HUES48 (cell line): Measurements from ENCODE around the gene SLC25A46.
"Not testable (repeated sequence)": the region's sequence is repeated elsewhere in the genome, so short reads cannot be mapped to it uniquely, and the experiment has no call there.

Experiments used
- H3K27ac ChIP-seq: one replicate; pipeline ENCODE4 v1.7.0; 2013; ENCODE audit warnings: low read depth, low read length, inconsistent platforms
- H3K27me3 ChIP-seq: 2 replicates; pipeline ENCODE4 v1.6.1; 2013; ENCODE audit warnings: mild to moderate bottlenecking, low read length; ENCODE audit not compliant: control insufficient read depth, insufficient read depth
- H3K36me3 ChIP-seq: 2 replicates; pipeline ENCODE4 v1.6.1; 2013; ENCODE audit warnings: low read length; ENCODE audit not compliant: control insufficient read depth, insufficient read depth
- H3K4me1 ChIP-seq: 2 replicates; pipeline ENCODE4 v1.6.1; 2013; ENCODE audit warnings: mild to moderate bottlenecking, low read length; ENCODE audit not compliant: control insufficient read depth, insufficient read depth
- H3K4me3 ChIP-seq: 2 replicates; pipeline ENCODE4 v1.5.1; 2013; ENCODE audit warnings: mild to moderate bottlenecking, low read depth, low read length
- H3K9ac ChIP-seq: 2 replicates; pipeline ENCODE4 v1.6.1; 2013; ENCODE audit warnings: mild to moderate bottlenecking, low read depth, low read length, moderate library complexity
- H3K9me3 ChIP-seq: 2 replicates; pipeline ENCODE4 v1.6.1; 2013; ENCODE audit warnings: low read length; ENCODE audit not compliant: control insufficient read depth, insufficient read depth

The SLC25A46 gene

DNA sequence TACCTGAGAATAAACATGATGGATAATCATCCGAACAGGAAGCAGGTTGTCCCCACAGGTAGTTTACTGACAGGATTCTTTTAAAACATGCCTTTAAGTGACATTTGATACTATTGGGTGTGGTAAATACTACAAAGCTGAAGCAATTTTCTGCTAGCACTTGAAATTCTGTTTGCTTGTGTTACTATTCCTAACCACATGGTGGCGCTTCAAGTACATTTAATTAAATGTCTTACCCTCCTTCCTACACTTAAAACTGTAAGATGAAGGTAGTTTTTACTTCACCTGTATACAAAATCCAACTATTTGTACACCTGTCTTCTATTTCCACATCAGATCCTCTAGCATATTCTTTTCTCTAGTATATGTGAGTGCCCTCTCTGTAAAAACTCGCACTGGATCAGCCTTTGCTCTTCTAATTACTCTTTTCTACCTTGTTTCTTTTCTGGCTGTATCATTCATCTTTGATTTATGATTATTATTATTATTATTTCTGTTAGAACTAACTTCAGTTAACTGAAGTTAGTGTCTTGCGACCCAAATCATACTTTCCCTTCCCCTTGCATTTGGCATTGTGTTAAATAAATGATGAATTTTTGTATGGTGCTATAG, 18.4 kb downstream of the SLC25A46 start:
- Histone ChIP-seq H3K27me3 (no peaks in the 10 kb centered on the region), H3K27ac (no peak overlapping the region), H3K4me1 (peaks cover 3% of the 10 kb centered on the region; the same call in 1 of the 2 replicates), H3K4me3 (no peak overlapping the region), H3K36me3 (peaks cover 48% of the 10 kb centered on the region), H3K9me3 (no peaks in the 10 kb centered on the region), H3K9ac (no peak overlapping the region)

DNA sequence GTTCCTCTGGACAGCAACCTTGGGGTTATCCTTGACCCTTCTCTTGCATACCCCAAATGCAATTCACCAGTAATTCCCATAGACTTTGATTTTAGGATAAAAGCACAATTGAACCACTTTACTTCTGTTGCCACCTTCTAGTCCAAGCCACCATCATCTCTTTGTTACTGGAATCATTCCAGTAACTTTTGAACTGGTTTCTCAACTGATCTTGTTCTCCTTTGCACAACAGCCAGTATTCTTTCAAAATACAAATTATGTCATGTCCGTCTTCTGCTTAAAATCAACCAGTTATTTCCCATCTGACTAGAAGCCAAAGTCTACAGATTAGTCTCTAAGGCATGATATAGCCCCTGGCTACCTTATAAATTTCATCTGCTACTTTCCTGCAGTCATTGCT, 21.4 kb downstream of the SLC25A46 start:
- peaks cover 51% of the 10 kb centered on the region for H3K36me3 ChIP-seq
- H3K9ac ChIP-seq, result no peak overlapping the region
- no peaks in the 10 kb centered on the region for H3K9me3 ChIP-seq
- no peak overlapping the region for H3K4me3 ChIP-seq
- no peaks in the 10 kb centered on the region for H3K27me3 ChIP-seq
- H3K27ac ChIP-seq, result no peak overlapping the region
- no peaks in the 10 kb centered on the region for H3K4me1 ChIP-seq

DNA sequence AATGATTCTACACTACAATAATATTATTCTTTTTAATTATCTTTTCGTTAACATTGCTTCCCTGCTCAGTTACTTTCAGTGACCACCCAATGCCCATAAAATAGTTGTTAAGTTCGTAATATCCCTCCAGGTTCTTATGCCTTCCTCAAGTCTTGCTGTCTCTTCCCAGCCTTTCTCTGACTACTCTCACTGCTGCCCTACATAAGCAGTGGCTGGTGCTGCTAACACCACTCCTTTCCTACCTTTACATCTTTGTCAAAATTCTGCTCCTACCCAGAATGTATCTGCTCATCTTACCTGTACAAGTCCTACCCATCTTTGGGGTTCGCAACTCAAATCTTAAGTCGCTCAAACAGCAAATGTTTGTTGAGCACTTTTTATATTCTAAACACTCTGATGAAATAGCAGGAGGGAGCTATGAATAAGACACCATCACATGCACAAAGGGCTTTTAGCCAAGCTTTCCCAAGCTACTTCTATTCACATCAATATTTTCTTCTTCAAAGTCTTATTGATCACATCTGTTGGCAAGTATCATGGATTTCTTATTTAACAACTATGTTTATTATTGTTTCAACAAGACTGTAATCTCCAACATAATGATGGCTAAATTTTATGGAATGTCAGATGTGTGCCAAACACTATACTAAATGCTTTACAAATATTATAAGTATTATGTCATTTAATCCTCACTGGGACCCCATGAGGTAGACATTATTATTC, 29.5 kb downstream of the SLC25A46 start:
- Histone ChIP-seq H3K27ac (no peak overlapping the region), H3K36me3 (no peaks in the 10 kb centered on the region), H3K9ac (no peak overlapping the region), H3K4me1 (no peaks in the 10 kb centered on the region), H3K9me3 (no peaks in the 10 kb centered on the region), H3K27me3 (no peaks in the 10 kb centered on the region), H3K4me3 (no peak overlapping the region)

DNA sequence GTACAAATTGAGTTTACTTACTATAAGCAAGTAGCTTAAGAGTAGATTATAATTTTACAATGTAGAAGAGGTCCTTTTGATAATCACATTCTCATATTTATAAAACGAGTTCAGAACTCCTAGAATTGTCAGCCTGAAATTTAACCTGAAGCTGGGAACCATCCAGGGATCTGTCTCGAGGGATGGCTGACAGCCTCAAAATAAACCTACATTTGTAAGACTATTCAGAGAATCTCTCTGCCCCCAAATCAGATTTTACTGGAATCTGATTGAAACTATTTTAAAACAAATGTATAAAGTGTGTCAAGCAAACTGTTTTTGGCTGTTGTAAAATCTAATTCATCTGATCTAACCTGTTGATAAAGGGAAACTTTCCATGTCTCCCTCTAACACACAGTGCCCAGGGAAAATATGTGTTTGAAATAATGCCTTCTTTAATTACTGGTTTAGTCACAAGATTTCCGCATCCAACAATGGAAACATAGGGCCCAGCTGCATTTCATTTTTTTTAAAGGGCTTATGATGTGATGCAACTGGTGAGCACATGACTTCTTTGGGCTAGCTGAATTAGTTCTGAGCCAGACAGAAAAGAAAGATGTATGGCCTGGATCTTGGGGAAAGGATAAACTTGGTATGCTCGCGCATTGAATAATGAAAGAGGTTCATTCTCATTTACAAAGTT, 30.3 kb downstream of the SLC25A46 start:
- H3K9me3 ChIP-seq, result no peaks in the 10 kb centered on the region
- H3K27me3 ChIP-seq, result no peaks in the 10 kb centered on the region
- H3K4me1 ChIP-seq, result no peaks in the 10 kb centered on the region
- no peaks in the 10 kb centered on the region for H3K36me3 ChIP-seq
- H3K4me3 ChIP-seq, result no peak overlapping the region
- H3K9ac ChIP-seq, result no peak overlapping the region
- H3K27ac ChIP-seq, result no peak overlapping the region

DNA sequence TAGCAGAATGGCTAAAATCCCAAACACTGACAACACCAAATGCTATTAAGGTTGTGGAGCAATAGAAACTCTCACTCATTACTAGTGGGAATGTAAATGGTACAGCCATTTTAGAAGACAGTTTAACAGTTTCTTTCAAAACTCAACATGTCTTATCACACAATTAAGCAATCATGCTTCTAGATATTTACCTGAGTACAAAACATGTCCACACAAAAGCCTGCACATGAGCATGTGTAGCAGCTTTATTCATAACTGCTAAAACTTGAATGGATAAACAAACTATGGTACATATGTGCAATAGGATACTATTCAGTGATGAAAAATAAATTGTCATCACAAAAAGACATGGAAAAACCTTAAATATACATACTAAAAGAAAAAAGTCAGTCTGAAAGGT, 31.5 kb downstream of the SLC25A46 start:
- Histone ChIP-seq H3K9ac (no peak overlapping the region), H3K27me3 (no peaks in the 10 kb centered on the region), H3K4me3 (no peak overlapping the region), H3K36me3 (no peaks in the 10 kb centered on the region), H3K9me3 (no peaks in the 10 kb centered on the region), H3K4me1 (no peaks in the 10 kb centered on the region), H3K27ac (no peak overlapping the region)

DNA sequence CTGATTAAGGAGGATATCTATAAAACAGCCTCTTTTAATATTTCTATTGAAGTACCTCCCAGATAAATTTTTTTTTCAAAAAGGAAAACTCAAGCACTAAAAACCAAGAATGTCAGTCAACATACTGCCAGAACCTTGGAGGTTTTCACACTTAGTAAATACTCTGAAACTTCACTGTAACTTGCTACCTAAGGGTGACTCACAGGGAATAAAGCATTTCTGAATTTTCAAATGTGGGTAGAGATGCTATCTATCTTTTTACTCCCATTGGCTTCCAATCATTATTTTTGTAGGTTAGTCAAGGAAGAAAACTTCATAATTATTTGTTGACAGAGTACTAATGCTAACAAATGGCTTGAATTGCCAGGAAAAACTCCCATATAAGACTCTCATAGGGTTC, 46.1 kb downstream of the SLC25A46 start:
- no peaks in the 10 kb centered on the region for H3K4me1 ChIP-seq
- no peak overlapping the region for H3K4me3 ChIP-seq
- no peaks in the 10 kb centered on the region for H3K9me3 ChIP-seq
- no peak overlapping the region for H3K9ac ChIP-seq
- no peaks in the 10 kb centered on the region for H3K36me3 ChIP-seq
- H3K27me3 ChIP-seq, result no peaks in the 10 kb centered on the region
- H3K27ac ChIP-seq, result no peak overlapping the region

DNA sequence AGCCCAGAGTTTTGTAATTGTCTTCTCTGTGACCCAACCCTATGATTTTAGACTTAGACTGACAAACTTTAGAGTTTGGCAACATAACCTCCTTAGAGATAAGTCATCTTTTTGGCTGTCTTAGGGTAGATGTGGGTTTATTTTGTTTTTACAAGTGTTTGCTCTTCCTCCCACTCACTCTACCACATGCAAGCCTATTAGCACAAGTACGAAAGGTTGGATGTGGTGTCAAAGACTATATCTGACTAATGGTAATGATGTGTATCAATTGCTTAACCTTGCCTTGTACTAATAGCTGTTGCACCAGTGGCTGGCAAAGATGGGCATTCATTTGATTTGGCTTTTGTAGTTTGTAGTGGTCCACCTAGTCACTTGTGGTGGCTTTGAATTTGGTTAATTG, 46.5 kb downstream of the SLC25A46 start:
- Histone ChIP-seq H3K9ac (no peak overlapping the region), H3K9me3 (no peaks in the 10 kb centered on the region), H3K4me3 (no peak overlapping the region), H3K4me1 (no peaks in the 10 kb centered on the region), H3K27ac (no peak overlapping the region), H3K27me3 (no peaks in the 10 kb centered on the region), H3K36me3 (no peaks in the 10 kb centered on the region)

DNA sequence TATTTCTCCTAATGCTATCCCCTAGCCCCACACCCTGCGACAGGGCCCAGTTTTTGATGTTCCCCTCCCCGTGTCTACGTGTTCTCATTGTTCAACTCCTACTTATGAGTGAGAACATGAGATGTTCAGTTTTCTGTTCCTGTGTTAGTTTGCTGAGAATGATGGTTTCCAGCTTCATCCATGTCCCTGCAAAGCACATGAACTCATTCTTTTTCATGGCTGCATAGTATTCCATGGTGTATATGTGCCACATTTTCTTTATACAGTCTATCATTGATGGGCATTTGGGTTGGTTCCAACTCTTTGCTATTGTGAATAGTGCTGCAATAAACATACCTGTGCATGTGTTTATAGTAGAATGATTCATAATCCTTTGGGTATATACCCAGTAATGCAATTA, 49.2 kb downstream of the SLC25A46 start:
- H3K27ac ChIP-seq, H3K9me3 ChIP-seq, H3K9ac ChIP-seq, H3K36me3 ChIP-seq, H3K4me1 ChIP-seq, H3K27me3 ChIP-seq, H3K4me3 ChIP-seq: not testable (repeated sequence)

DNA sequence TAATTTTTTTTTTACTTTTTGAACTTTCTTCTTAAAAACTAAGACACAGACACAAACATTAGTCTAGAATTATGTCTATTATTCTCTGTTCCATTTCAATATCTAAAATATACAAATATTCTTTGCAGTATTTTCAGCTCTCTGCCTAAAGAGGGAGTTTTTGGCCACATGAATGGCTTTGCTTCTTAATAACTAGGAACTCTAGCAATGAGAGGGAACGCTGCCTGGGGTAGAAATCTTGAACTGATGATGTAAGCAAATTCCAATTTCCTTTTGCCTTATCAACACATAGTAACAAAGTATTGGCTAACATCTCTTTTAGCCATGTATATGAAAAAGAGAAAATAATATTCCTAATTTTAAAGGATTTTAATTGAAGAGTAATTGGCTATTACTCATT, 51.9 kb downstream of the SLC25A46 start:
- Histone ChIP-seq H3K27me3 (no peaks in the 10 kb centered on the region), H3K9me3 (no peaks in the 10 kb centered on the region), H3K36me3 (no peaks in the 10 kb centered on the region), H3K4me1 (no peaks in the 10 kb centered on the region), H3K27ac (no peak overlapping the region), H3K4me3 (no peak overlapping the region), H3K9ac (no peak overlapping the region)

DNA sequence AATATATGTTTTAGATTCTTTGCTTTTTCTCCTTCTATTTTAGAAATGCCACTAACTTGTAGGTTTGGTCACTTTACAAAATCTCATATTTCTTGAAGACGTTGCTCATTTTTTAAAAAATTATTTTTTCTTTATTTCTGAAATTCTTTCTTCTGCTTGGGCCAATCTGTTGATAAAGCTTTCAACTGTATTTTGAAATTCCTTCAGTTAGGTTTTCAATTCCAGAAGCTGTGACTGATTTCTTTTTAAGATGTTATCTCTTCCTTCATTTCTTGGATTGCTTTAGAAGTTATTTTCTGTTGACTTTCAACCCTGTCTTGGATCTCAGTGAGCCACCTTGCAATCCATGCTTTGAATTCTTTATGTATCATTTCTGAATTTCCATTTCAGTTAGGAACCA, 64.2 kb downstream of the SLC25A46 start:
- Histone ChIP-seq H3K4me3 (no peak overlapping the region), H3K4me1 (no peaks in the 10 kb centered on the region), H3K27me3 (no peaks in the 10 kb centered on the region), H3K36me3 (no peaks in the 10 kb centered on the region), H3K9ac (no peak overlapping the region), H3K9me3 (no peaks in the 10 kb centered on the region; the same call in 1 of the 2 replicates), H3K27ac (no peak overlapping the region)
